Suppressor macrophage treated with lipopolysaccharide for 1 hour (primary cell): Measurements from ENCODE around the gene TTLL9.

Experiments
- DNase-seq, 3 donors: peaks; one replicate each; pipeline ENCODE4 v3.0.0-alpha.2; 2020 to 2022

Gene TTLL9

GRCh38 chr20:31988430-31989015 is 118.1 kb downstream of the TTLL9 start:
- DNase-seq = no peak

- DNase-seq = no peak
Observed at GRCh38 chr20:31989030-31989645, 118.7 kb downstream of the TTLL9 start.

- DNase-seq = no peak
Observed at GRCh38 chr20:31990641-31991338, 120.4 kb downstream of the TTLL9 start.

GRCh38 chr20:31991339-31991705 is 120.9 kb downstream of the TTLL9 start:
- no peak for DNase-seq

GRCh38 chr20:31992086-31992485 is 121.7 kb downstream of the TTLL9 start:
- DNase-seq = no peak
